HAP-1 (cell line): ENCODE results near the gene TMEM86B.
"Not testable (repeated sequence)": the region's sequence is repeated elsewhere in the genome, so short reads cannot be mapped to it uniquely, and the experiment has no call there.

Experiments used
- DNase-seq, 2 experiments: peaks; one replicate each; pipeline ENCODE4 v3.0.0-alpha.2; 2016 to 2020; ENCODE audit warnings: low spot score in 2 of 2
- H3K27me3 ChIP-seq: fragments of 250-450 bp; sonication (Bioruptor Pico); 2 replicates; pipeline ENCODE4 v1.5.1; 2020; ENCODE audit warnings: low read depth, mild to moderate bottlenecking, moderate library complexity
- H3K36me3 ChIP-seq: fragments of 250-450 bp; sonication (Bioruptor Pico); replicated peaks from 2 replicates; pipeline ENCODE4 v1.5.1; 2020; ENCODE audit warnings: mild to moderate bottlenecking
- H3K4me1 ChIP-seq: fragments of 250-450 bp; sonication (Bioruptor Pico); 2 replicates; pipeline ENCODE4 v1.5.1; 2020; ENCODE audit warnings: mild to moderate bottlenecking
- H3K4me3 ChIP-seq: fragments of 250-450 bp; sonication (Bioruptor Pico); 2 replicates; pipeline ENCODE4 v1.5.1; 2020; ENCODE audit warnings: mild to moderate bottlenecking, moderate library complexity
- H3K9me3 ChIP-seq: fragments of 250-450 bp; sonication (Bioruptor Pico); 2 replicates; pipeline ENCODE4 v1.5.1; 2020; ENCODE audit warnings: mild to moderate bottlenecking, moderate library complexity
- in situ Hi-C: fragments of 300-500 bp; cut with MboI; formaldehyde crosslinking; loops from 3 replicates; pipeline ENCODE4 v1.14.3; 2020; ENCODE audit warnings: low sequenced_read_pairs, inconsistent platforms, mixed read lengths

TMEM86B gene

GRCh38 chr19:55206664-55207500 is 21.7 kb downstream of the TMEM86B start:
- in situ Hi-C loops: no loop called here
- H3K27me3 ChIP-seq: no peaks in the 10 kb centered on the region

GRCh38 chr19:55202199-55202598 is 26.4 kb downstream of the TMEM86B start:
- H3K36me3 ChIP-seq, H3K27me3 ChIP-seq, H3K9me3 ChIP-seq, DNase-seq, H3K4me3 ChIP-seq, H3K4me1 ChIP-seq, in situ Hi-C loops: not testable (repeated sequence)

More at GRCh38 chr19:55206664-55207500, 21.7 kb downstream of the TMEM86B start:
- DNase-seq: peak; percentile 19 to 75
- Histone ChIP-seq H3K36me3 (no peaks in the 10 kb centered on the region), H3K4me3 (no peak overlapping the region), H3K9me3 (no peaks in the 10 kb centered on the region), H3K4me1 (peaks cover 9% of the 10 kb centered on the region)

DNA sequence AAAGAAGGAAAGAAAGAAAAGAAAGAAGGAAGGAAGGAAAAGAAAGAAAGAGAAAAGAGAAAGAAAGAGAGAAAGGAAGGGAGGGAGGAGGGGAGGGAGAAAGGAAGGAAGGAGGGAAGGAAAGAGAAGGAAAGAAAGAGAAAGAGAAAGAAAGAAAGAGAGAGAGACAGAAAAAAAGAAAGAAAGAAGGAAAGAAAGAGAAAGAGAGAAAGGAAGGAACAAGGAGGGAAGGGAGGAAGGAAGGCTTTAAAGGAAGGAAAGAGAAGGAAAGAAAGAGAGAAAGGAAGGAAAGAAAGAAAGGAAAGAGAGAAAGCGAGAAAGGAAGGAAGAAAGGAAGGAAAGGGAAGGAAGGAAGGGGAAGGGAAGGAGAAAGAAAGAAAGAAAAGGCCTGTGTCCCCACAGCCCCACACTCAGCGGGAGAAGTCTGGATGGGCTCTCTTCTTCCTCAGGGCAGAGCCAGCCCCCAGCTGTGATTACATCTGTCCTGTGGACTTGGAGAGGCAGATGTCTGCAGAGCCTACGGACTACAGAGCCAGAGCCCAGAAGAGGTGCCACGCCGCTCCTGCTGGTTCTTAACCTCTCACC is 28.9 kb downstream of the TMEM86B start:
- Histone ChIP-seq H3K27me3 (no peaks in the 10 kb centered on the region), H3K36me3 (no peaks in the 10 kb centered on the region), H3K4me3 (no peak overlapping the region), H3K9me3 (no peaks in the 10 kb centered on the region), H3K4me1 (no peaks in the 10 kb centered on the region)
- no peak for DNase-seq
- in situ Hi-C loops: no loop called here

- DNase-seq: no peak
- Histone ChIP-seq H3K27me3 (no peaks in the 10 kb centered on the region), H3K36me3 (no peaks in the 10 kb centered on the region), H3K4me3 (no peak overlapping the region), H3K4me1 (no peaks in the 10 kb centered on the region), H3K9me3 (no peaks in the 10 kb centered on the region)
- in situ Hi-C loops: no loop called here
These were observed 29.9 kb downstream of the TMEM86B start for GRCh38 chr19:55198651-55199050.

GRCh38 chr19:55197528-55197927 is 31.0 kb downstream of the TMEM86B start:
- Histone ChIP-seq H3K36me3 (no peaks in the 10 kb centered on the region), H3K4me1 (no peaks in the 10 kb centered on the region), H3K4me3 (no peak overlapping the region), H3K9me3 (no peaks in the 10 kb centered on the region), H3K27me3 (no peaks in the 10 kb centered on the region)
- no peak for DNase-seq
- in situ Hi-C loops: no loop called here

- Histone ChIP-seq H3K4me3 (no peak overlapping the region), H3K36me3 (no peaks in the 10 kb centered on the region), H3K4me1 (no peaks in the 10 kb centered on the region), H3K27me3 (no peaks in the 10 kb centered on the region), H3K9me3 (no peaks in the 10 kb centered on the region)
- DNase-seq: no peak
- in situ Hi-C loops: no loop called here
These were observed 31.8 kb downstream of the TMEM86B start for GRCh38 chr19:55196803-55197202.

GRCh38 chr19:55193481-55193880 is 35.1 kb downstream of the TMEM86B start:
- no peaks in the 10 kb centered on the region for H3K4me1 ChIP-seq
- no peaks in the 10 kb centered on the region for H3K9me3 ChIP-seq
- H3K36me3 ChIP-seq: no peaks in the 10 kb centered on the region
- H3K4me3 ChIP-seq: no peak overlapping the region
- in situ Hi-C loops: no loop called here
- no peaks in the 10 kb centered on the region for H3K27me3 ChIP-seq
- no peak for DNase-seq

DNA sequence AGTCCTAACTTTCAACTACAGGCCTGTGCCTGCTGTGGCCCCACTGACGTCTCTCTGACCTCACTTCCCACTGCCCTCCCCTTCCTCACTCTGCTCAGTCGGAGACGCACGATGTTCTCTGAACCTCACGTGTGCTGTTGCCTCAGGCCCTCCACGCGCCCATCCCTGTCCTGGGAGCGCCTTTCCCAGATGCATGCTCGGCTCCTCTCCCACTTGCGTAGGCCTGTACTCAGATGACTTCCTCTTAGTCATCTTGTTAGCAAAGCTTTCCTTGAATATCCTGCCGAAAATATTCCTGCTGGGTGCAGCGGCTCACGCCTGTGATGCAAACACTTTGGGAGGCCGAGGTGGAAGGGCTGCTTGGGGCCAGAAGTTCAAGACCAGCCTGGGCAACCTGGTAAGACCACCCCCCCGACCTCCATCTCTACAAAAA is 39.1 kb downstream of the TMEM86B start:
- Histone ChIP-seq H3K27me3 (peaks cover 15% of the 10 kb centered on the region), H3K9me3 (no peaks in the 10 kb centered on the region), H3K36me3 (no peaks in the 10 kb centered on the region), H3K4me1 (no peaks in the 10 kb centered on the region), H3K4me3 (no peak overlapping the region)
- in situ Hi-C loops: no loop called here
- DNase-seq: no peak

DNA sequence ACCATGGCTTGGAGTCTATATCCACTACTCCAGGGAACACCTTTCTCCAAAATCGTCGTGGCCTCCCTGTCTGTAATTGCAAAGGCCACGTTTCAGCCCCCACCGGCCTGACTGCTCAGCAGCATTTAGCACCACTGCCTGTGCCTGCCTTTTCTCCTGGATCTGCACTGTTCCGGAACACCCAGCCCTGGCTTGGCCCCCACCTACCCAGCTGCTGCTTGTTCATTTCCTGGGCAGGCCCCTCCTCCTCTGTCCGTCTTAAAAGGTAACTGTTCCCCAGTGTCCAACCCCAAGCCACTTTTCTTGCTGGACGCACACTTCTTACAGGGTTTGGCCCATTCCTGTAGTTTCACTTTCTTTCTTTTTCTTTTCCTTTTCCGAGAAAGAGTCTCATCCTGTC is 39.9 kb downstream of the TMEM86B start:
- peaks cover 23% of the 10 kb centered on the region for H3K27me3 ChIP-seq
- H3K4me3 ChIP-seq: no peak overlapping the region
- no peaks in the 10 kb centered on the region for H3K36me3 ChIP-seq
- no peak for DNase-seq
- H3K9me3 ChIP-seq: no peaks in the 10 kb centered on the region
- no peaks in the 10 kb centered on the region for H3K4me1 ChIP-seq
- in situ Hi-C loops: no loop called here

- DNase-seq: no peak
- Histone ChIP-seq H3K4me3 (no peak overlapping the region), H3K27me3 (peaks cover 44% of the 10 kb centered on the region), H3K4me1 (no peaks in the 10 kb centered on the region), H3K9me3 (no peaks in the 10 kb centered on the region), H3K36me3 (no peaks in the 10 kb centered on the region)
- in situ Hi-C loops: no loop called here
These were observed 42.5 kb downstream of the TMEM86B start for GRCh38 chr19:55186080-55186479.

GRCh38 chr19:55181740-55182139 is 46.8 kb downstream of the TMEM86B start:
- peaks cover 66% of the 10 kb centered on the region for H3K27me3 ChIP-seq
- in situ Hi-C loops: no loop called here
- DNase-seq: no peak

GRCh38 chr19:55179606-55180484 is 48.7 kb downstream of the TMEM86B start, which contains the start of gene SYT5:
TSS of gene SYT5 (minus strand) at chr19:55180289. CDS start at chr19:55179041, 1,248 bp downstream.
- H3K4me1 ChIP-seq: peaks cover 9% of the 10 kb centered on the region
- peak within 1 kb of the TSS; percentile 11 for H3K4me3 ChIP-seq
- in situ Hi-C loops: no loop called here
- no peaks in the 10 kb centered on the region for H3K36me3 ChIP-seq
- H3K27me3 ChIP-seq: peaks cover 58% of the 10 kb centered on the region
- peak; percentile 14 to 78 for DNase-seq
- no peaks in the 10 kb centered on the region for H3K9me3 ChIP-seq

More at GRCh38 chr19:55181740-55182139, 46.8 kb downstream of the TMEM86B start:
- H3K4me1 ChIP-seq: peaks cover 9% of the 10 kb centered on the region
- no peaks in the 10 kb centered on the region for H3K36me3 ChIP-seq
- H3K9me3 ChIP-seq: no peaks in the 10 kb centered on the region
- no peak overlapping the region for H3K4me3 ChIP-seq

GRCh38 chr19:55178781-55179599 is 49.6 kb downstream of the TMEM86B start:
- Histone ChIP-seq H3K36me3 (no peaks in the 10 kb centered on the region), H3K4me1 (peaks cover 9% of the 10 kb centered on the region), H3K9me3 (no peaks in the 10 kb centered on the region), H3K27me3 (peaks cover 49% of the 10 kb centered on the region), H3K4me3 (peak overlapping the region; percentile 11)
- DNase-seq: peak; percentile 52 to 87
- in situ Hi-C loops: no loop called here
